Gastrocnemius medialis (tissue), 4 donors: ENCODE data around the gene PRR14L. TPM values are rescaled to one million over a fixed set of nuclear protein-coding genes. Genes with fewer than 3 reads are reported as not detected.

Source experiments
- ATAC-seq, 2 donors: fragments of 150-250 bp; one replicate each; pipeline ENCODE4 v1.9.1; 2016
- DNase-seq, 2 donors: peaks; one replicate each; pipeline ENCODE4 v3.0.0-alpha.2; 2019
- H3K27ac ChIP-seq, 4 donors: fragments of 200-600 bp; sonication (generic); 1 replicate in 1 of 4; 2 replicates in 3 of 4; pipeline ENCODE4 v1.5.1; 2016 to 2018; ENCODE audit warnings: mild to moderate bottlenecking in 2 of 4, moderate library complexity in 1 of 4
- H3K27me3 ChIP-seq, 3 donors: fragments of 200-600 bp; sonication (generic) in 2 of 3; 1 replicate in 1 of 3; 2 replicates in 2 of 3; pipeline versions ENCODE4 v1.5.1 to v1.6.0; 2016 to 2019; ENCODE audit warnings: mild to moderate bottlenecking in 1 of 3, moderate library complexity in 1 of 3
- H3K36me3 ChIP-seq, 2 donors: fragments of 200-600 bp; sonication (generic) in 1 of 2; one replicate each; pipeline ENCODE4 v1.5.1; 2017 to 2018
- H3K4me1 ChIP-seq, 2 donors: fragments of 200-600 bp; sonication (generic) in 1 of 2; one replicate each; pipeline ENCODE4 v1.5.1; 2016 to 2017; ENCODE audit warnings: mild to moderate bottlenecking in 2 of 2
- H3K4me3 ChIP-seq, 4 donors: fragments of 200-600 bp; sonication (generic) in 3 of 4; 1 replicate in 1 of 4; 2 replicates in 3 of 4; pipeline ENCODE4 v1.5.1; 2016 to 2019; ENCODE audit warnings: mild to moderate bottlenecking in 2 of 4
- H3K9me3 ChIP-seq, 3 donors: fragments of 200-600 bp; sonication (generic) in 2 of 3; 1 replicate in 1 of 3; 2 replicates in 2 of 3; pipeline ENCODE4 v1.5.1; 2016 to 2019
- POLR2A ChIP-seq, 2 donors: fragments of 450-650 bp; IDR thresholded peaks; one replicate each; pipeline ENCODE4 v1.6.1; 2017; ENCODE audit warnings: antibody characterized with exemption in 2 of 2, mild to moderate bottlenecking in 2 of 2, moderate library complexity in 2 of 2
- in situ Hi-C, 4 donors: fragments of 200-750 bp; cut with MboI; loops; one replicate each; pipeline versions ENCODE4 v1.15.0 to v1.8.0; 2017; ENCODE audit warnings: low sequenced_read_pairs in 4 of 4
- intact Hi-C: fragments of 100-400 bp; cut with DNase I; formaldehyde crosslinking; loops from one replicate; pipeline ENCODE4 v1.15.1; 2023; ENCODE audit warnings: low total_unique reads
- total RNA-seq, 4 donors: library from RNA; depleted of rRNA; stranded (reverse); fragments of >200 nt; gene quantifications; one replicate each; pipeline versions ENCODE4 v1.1.0 to v1.2.3, GENCODE V29; 2016
- TF ChIP-seq, protein P1 (sequence below), 5 experiments: fragments of 450-650 bp in 3 of 5; fragments of 200-600 bp in 2 of 5; sonication (generic) in 2 of 5; IDR thresholded peaks in 4 of 5; conservative IDR thresholded peaks in 1 of 5; 1 replicate in 4 of 5; 2 replicates in 1 of 5; pipeline ENCODE4 v1.5.1; 2016 to 2019; ENCODE audit warnings: antibody characterized with exemption in 5 of 5, mild to moderate bottlenecking in 3 of 5, moderate library complexity in 3 of 5

Gene PRR14L
- total RNA-seq, 4 donors from 2014 or later, result 6.5 to 8.4 (median 7.1) TPM

DNA sequence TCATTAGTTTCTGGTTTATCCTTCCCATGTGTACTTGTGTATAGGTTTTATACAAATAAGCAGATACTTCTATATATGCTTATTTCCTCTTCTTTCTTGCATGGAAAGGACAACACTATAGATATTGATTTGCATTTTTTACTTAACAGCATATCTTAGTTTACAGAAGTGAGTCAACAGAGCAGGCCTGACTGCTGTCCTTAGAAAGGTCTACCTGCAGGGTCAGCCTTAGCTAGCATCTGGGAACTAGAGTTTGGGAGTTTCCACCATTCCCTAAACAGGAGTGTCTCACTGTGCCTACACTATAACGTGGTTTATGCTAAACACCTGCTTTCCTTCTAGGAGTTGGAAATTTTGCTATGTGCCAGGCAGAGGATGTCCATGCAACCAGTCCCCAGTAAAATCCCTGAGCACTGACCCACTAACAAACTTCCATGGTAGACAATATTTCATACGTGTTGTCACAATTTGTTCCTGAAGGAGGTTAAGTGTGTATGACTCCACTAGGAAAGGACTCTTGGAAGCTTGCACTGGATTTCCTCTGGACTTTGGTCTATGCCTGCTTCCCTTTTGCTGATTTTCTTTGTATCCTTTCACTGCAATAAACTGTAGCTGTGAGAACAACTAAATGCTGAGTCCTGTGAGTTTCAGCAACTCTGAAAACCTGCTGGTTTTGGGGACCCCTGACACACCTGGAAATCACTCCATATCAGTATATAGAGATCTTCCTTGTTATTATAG lies 17.7 kb downstream of the PRR14L start:
- Histone ChIP-seq H3K4me3 (no peak overlapping the region), H3K36me3 (no peaks in the 10 kb centered on the region), H3K9me3 (no peaks in the 10 kb centered on the region), H3K27ac (no peak overlapping the region), H3K27me3 (no peaks in the 10 kb centered on the region), H3K4me1 (peaks cover 5% of the 10 kb centered on the region in 2 donors)
- intact Hi-C loops, result no loop called here
- no peak for TF ChIP-seq POLR2A (IDR thresholded peaks at IDR 0.05)
- TF ChIP-seq, protein P1, sequence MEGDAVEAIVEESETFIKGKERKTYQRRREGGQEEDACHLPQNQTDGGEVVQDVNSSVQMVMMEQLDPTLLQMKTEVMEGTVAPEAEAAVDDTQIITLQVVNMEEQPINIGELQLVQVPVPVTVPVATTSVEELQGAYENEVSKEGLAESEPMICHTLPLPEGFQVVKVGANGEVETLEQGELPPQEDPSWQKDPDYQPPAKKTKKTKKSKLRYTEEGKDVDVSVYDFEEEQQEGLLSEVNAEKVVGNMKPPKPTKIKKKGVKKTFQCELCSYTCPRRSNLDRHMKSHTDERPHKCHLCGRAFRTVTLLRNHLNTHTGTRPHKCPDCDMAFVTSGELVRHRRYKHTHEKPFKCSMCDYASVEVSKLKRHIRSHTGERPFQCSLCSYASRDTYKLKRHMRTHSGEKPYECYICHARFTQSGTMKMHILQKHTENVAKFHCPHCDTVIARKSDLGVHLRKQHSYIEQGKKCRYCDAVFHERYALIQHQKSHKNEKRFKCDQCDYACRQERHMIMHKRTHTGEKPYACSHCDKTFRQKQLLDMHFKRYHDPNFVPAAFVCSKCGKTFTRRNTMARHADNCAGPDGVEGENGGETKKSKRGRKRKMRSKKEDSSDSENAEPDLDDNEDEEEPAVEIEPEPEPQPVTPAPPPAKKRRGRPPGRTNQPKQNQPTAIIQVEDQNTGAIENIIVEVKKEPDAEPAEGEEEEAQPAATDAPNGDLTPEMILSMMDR (IDR thresholded peaks at IDR 0.05 in 4 of 5, conservative IDR thresholded peaks at IDR 0.05 in 1 of 5), result no peak
- in situ Hi-C loops, result no loop called here
- no peak for DNase-seq
- ATAC-seq, result no peak

DNA sequence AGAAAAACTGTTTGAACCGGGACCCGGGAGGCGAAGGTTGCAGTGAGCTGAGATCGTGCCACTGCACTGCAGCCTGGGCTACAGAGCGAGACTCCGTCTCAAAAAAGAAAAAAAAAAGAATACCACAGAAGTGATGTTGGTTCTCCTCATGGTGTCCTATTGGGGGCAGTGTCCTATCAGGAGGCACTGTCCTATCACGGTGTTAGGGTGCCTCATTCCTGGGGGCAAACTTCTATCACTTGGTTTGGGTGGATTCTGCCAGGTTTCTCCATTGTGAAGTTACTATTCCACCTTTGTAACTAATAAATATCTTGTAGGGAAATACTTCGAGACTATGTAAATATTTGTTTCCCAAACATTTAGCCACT lies 19.6 kb downstream of the PRR14L start:
- peak in 1 of 2 donors; percentile 49 for ATAC-seq
- no peak for DNase-seq
- Histone ChIP-seq H3K27me3 (no peaks in the 10 kb centered on the region), H3K27ac (peak overlapping the region in 2 of 4 donors; percentile 35 to 53), H3K9me3 (no peaks in the 10 kb centered on the region), H3K4me1 (peaks cover 5% of the 10 kb centered on the region in 2 donors), H3K36me3 (peaks cover 0 to 2% of the 10 kb centered on the region in 2 donors), H3K4me3 (no peak overlapping the region)
- TF ChIP-seq, protein P1 (IDR thresholded peaks at IDR 0.05 in 4 of 5, conservative IDR thresholded peaks at IDR 0.05 in 1 of 5), result no peak
- TF ChIP-seq POLR2A (IDR thresholded peaks at IDR 0.05), result no peak
- in situ Hi-C loops (no loop called here), intact Hi-C loops (no loop called here)

DNA sequence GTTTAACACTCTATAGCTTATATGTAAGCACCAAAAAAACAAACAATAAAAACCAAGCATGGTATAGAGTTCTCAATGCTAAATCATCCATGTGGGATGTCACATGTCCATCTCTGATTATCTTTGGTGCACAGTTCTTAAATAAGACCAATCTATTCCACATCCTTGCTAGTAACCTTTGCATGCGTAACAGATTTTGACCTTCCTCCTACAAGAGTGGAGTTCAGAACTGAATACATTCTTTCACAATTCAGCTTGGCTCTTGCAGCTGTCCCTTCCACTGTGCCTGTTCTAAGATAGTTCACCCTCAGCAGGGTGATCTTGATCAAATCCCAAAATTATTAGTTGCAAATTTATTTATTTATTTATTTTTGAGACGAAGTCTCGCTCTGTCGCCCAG lies 21.1 kb downstream of the PRR14L start:
- intact Hi-C loops (no loop called here), in situ Hi-C loops (no loop called here)
- Histone ChIP-seq H3K4me1 (peaks cover 5% of the 10 kb centered on the region in 2 donors), H3K9me3 (no peaks in the 10 kb centered on the region), H3K4me3 (no peak overlapping the region), H3K36me3 (peaks cover 0 to 17% of the 10 kb centered on the region in 2 donors), H3K27ac (no peak overlapping the region), H3K27me3 (no peaks in the 10 kb centered on the region)
- TF ChIP-seq, protein P1 (IDR thresholded peaks at IDR 0.05 in 4 of 5, conservative IDR thresholded peaks at IDR 0.05 in 1 of 5), result no peak
- TF ChIP-seq POLR2A (IDR thresholded peaks at IDR 0.05), result no peak
- ATAC-seq, result peak in 1 of 2 donors; percentile 57
- no peak for DNase-seq

DNA sequence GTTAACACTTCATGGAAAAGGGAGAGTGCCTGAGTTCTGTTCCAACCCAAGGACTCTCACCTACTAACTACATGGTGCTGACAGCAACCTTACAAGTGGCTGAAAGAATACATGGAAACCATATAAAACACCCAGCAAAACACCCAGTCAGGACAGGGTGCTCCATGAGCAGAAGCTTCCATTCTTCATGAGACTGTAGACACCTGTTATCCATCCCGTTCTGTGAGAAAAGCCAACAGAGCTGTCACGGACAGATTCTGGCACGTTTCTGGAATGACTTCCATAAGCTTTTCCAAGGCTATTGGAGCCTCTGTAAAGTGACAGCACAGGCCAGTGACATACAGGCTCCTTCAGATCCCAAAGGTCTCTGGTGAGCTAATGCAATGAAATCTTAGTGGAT lies 23.2 kb downstream of the PRR14L start:
- no peak for ATAC-seq
- no peak for DNase-seq
- Histone ChIP-seq H3K36me3 (peaks cover 0 to 25% of the 10 kb centered on the region in 2 donors), H3K4me1 (peaks cover 5% of the 10 kb centered on the region in 2 donors), H3K4me3 (no peak overlapping the region), H3K27ac (no peak overlapping the region), H3K27me3 (no peaks in the 10 kb centered on the region), H3K9me3 (no peaks in the 10 kb centered on the region)
- TF ChIP-seq POLR2A (IDR thresholded peaks at IDR 0.05), result no peak
- TF ChIP-seq, protein P1 (IDR thresholded peaks at IDR 0.05 in 4 of 5, conservative IDR thresholded peaks at IDR 0.05 in 1 of 5), result no peak
- in situ Hi-C loops (no loop called here), intact Hi-C loops (no loop called here)
